ENCODE measurements around the gene GTPBP4. TPM values are rescaled to one million over a fixed set of nuclear protein-coding genes. Genes with fewer than 3 reads are reported as not detected.

Gene GTPBP4
- total RNA-seq, 1 experiment from 2014 or later: 111 TPM

- Histone ChIP-seq H3K4me2 (ENCODE audit: low read length) (no peak overlapping the region), H3K36me3 (ENCODE audit: control insufficient read depth in 1 of 2, insufficient read depth in 2 of 2, low read length in 2 of 2) (no peaks in the 10 kb centered on the region), H3K27ac (ENCODE audit: low read depth, low read length) (no peak overlapping the region), H3K9ac (ENCODE audit: low read length) (no peak overlapping the region), H3K9me3 (ENCODE audit: control insufficient read depth in 1 of 2, insufficient read depth in 1 of 2, low read depth in 1 of 2, low read length in 2 of 2) (no peaks in the 10 kb centered on the region), H3K27me3 (ENCODE audit: insufficient read depth, low read length) (peaks cover 16% of the 10 kb centered on the region; the same call in 1 of the 2 replicates), H3K4me1 (ENCODE audit: control insufficient read depth in 1 of 2, insufficient read depth in 2 of 2, low read length in 2 of 2) (no peaks in the 10 kb centered on the region), H2AFZ (ENCODE audit: low read depth, low read length, poor library complexity, severe bottlenecking) (no peak overlapping the region), H3K79me2 (ENCODE audit: insufficient read depth, low read length) (no peaks in the 10 kb centered on the region), H3K9me2 (ENCODE audit: insufficient read depth) (no peaks in the 10 kb centered on the region), H4K20me1 (ENCODE audit: insufficient read depth) (no peaks in the 10 kb centered on the region), H3K4me3 (replicated peaks in 1 of 2; ENCODE audit: low read depth in 1 of 2, low read length in 2 of 2) (no peak overlapping the region)
- TF ChIP-seq SP1 (IDR thresholded peaks at IDR 0.05; ENCODE audit: low read depth) (no peak), SRF (IDR thresholded peaks at IDR 0.05; ENCODE audit: low read depth) (no peak), EZH2 (IDR thresholded peaks at IDR 0.05) (no peak), YY1 (IDR thresholded peaks at IDR 0.05; ENCODE audit: extremely low read depth, insufficient replicate concordance, low read depth, low read length) (no peak), FOSL1 (IDR thresholded peaks at IDR 0.05; ENCODE audit: low read depth) (no peak), ZNF274 (IDR thresholded peaks at IDR 0.05; ENCODE audit: low read depth, low read length) (no peak), ZBTB33 (IDR thresholded peaks at IDR 0.05; ENCODE audit: extremely low read depth, insufficient replicate concordance, low read length) (no peak), EGR1 (IDR thresholded peaks at IDR 0.05; ENCODE audit: low read depth) (no peak), REST (IDR thresholded peaks at IDR 0.05; ENCODE audit: low read depth) (no peak), TCF7L2 (IDR thresholded peaks at IDR 0.05; ENCODE audit: borderline replicate concordance, extremely low read depth, insufficient read depth, insufficient read length) (no peak), ATF3 (IDR thresholded peaks at IDR 0.05) (no peak), CTCF (IDR thresholded peaks at IDR 0.05 in 2 of 3, conservative IDR thresholded peaks at IDR 0.05 in 1 of 3; ENCODE audit: borderline replicate concordance in 1 of 3, insufficient read depth in 1 of 3, low read depth in 2 of 3, low read length in 2 of 3) (no peak), SIN3A (IDR thresholded peaks at IDR 0.05; ENCODE audit: low read depth) (no peak), CBX3 (IDR thresholded peaks at IDR 0.05; ENCODE audit: low read depth) (no peak), ZFX (IDR thresholded peaks at IDR 0.05) (no peak), JUND (IDR thresholded peaks at IDR 0.05) (no peak), POLR2AphosphoS5 (IDR thresholded peaks at IDR 0.05; ENCODE audit: low read depth, low read length) (no peak), CEBPB (IDR thresholded peaks at IDR 0.05; ENCODE audit: low read depth) (no peak)
- ChIA-PET RAD21 (ENCODE audit: low non-redundant PET in 1 of 2, low total read pairs in 2 of 2, uncharacterized antibody in 2 of 2, unreplicated experiment in 2 of 2) (no interaction called here), POLR2A (no interaction called here), CTCF (no interaction called here)
- intact Hi-C loops (cut with micrococcal nuclease): no loop called here
- DNase-seq (ENCODE audit: low read depth, low spot score) (no peak), ATAC-seq (no peak)
- no TSS peak for BruUV-seq (replicated peaks)
Measured at GRCh38 chr10:958106-958505, 30.1 kb upstream of the GTPBP4 start.
